ENCODE results near the gene HOXB2. TPM values are rescaled to one million over a fixed set of nuclear protein-coding genes. Genes with fewer than 3 reads are reported as not detected.

HOXB2 gene
- total and polyA plus RNA-seq, 2 of the 8 experiments (the other 6 are each of a cell fraction or from before 2014, with no cell fraction given): not detected

DNA sequence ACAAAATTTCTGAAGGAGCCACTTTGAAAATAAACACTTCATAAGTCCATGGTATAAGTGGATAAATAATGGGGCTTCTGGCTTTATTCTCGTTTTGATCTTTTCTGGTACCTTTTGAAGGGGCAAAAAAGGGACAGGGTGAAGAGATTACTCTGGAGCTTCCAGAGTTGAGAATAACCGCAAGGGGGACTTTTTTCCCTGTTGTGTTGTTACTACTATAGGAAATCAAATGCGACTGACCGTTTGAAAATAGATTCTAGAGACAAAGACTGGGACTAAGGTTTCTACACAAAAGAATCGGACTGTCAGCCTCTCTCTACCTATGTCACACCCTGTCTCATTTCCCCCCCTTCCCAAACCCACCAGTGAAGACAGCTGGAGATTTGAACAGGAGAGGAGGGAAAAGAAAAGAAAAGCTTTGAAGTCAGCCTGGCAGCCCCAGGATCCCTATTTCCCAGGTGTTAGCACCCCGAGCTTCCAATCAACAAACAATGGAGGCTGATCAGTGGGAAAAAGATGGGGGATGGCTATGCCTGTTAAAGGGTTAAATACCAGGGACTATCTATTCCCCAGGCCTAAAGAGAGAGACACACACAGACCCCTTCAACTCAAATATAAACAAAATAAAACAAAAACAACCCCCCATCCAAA is 24.9 kb upstream of the HOXB2 start:
- Histone ChIP-seq H3K4me2 (ENCODE audit: insufficient read depth in 1 of 2, low read depth in 2 of 2, low read length in 2 of 2) (no peak overlapping the region), H4K91ac (replicated peaks; ENCODE audit: insufficient read length, low read length) (no peak overlapping the region), H3K56ac (replicated peaks; ENCODE audit: insufficient read length, low read depth, low read length) (no peak overlapping the region), H3K79me2 (ENCODE audit: control insufficient read depth in 1 of 2, insufficient read depth in 2 of 2, low read length in 2 of 2) (no peaks in the 10 kb centered on the region), H2BK120ac (replicated peaks; ENCODE audit: low read depth, low read length) (no peak overlapping the region), H3K36me3 (ENCODE audit: control insufficient read depth in 2 of 4, insufficient read depth in 4 of 4, low read length in 3 of 4) (no peaks in the 10 kb centered on the region; a peak in 1 of 8 replicates), H3K9ac (replicated peaks in 1 of 4; ENCODE audit: extremely low read depth in 1 of 4, low read depth in 3 of 4, low read length in 3 of 4) (no peak overlapping the region), H4K5ac (ENCODE audit: insufficient read length, low read depth, low read length) (no peak overlapping the region), H3K79me1 (ENCODE audit: low read depth, low read length) (no peaks in the 10 kb centered on the region), H3K14ac (ENCODE audit: insufficient read length) (no peak overlapping the region), H3K4me3 (ENCODE audit: extremely low read depth in 1 of 4, insufficient read depth in 2 of 4, low read depth in 3 of 4, low read length in 4 of 4) (no peak overlapping the region), H3K18ac (ENCODE audit: extremely low read depth, low read length) (no peak overlapping the region), H3K23me2 (ENCODE audit: low read depth, low read length) (no peaks in the 10 kb centered on the region), H3K4ac (replicated peaks; ENCODE audit: insufficient read length, low read depth, low read length) (no peak overlapping the region), H2BK5ac (ENCODE audit: low read depth, low read length) (no peak overlapping the region), H3K27ac (ENCODE audit: low read depth, low read length) (no peak overlapping the region), H4K20me1 (replicated peaks in 1 of 2; ENCODE audit: control insufficient read depth in 1 of 2, insufficient read depth in 2 of 2, low read length in 2 of 2) (peaks cover 9 to 46% of the 10 kb centered on the region in 2 experiments), H3K23ac (ENCODE audit: insufficient read length) (no peak overlapping the region), H4K8ac (ENCODE audit: extremely low read depth, insufficient read depth, low read length) (no peak overlapping the region), H3K4me1 (replicated peaks in 1 of 4; ENCODE audit: control insufficient read depth in 3 of 4, insufficient read depth in 4 of 4, low read length in 3 of 4) (peaks cover 0 to 5% (median under 1%) of the 10 kb centered on the region in 4 experiments; a peak in 4 of 7 replicates), H2BK15ac (ENCODE audit: low read length) (no peak overlapping the region), H2AFZ (ENCODE audit: low read length) (no peak overlapping the region), H2AK5ac (ENCODE audit: low read depth, low read length) (no peak overlapping the region), H2BK20ac (ENCODE audit: low read length) (no peak overlapping the region; the same call in 1 of the 2 replicates), H2BK12ac (ENCODE audit: low read depth, low read length) (no peak overlapping the region), H3K27me3 (replicated peaks in 1 of 4; ENCODE audit: control insufficient read depth in 3 of 4, extremely low read depth in 1 of 4, insufficient read depth in 3 of 4, low read length in 3 of 4) (peaks cover 99 to 100% (median 100%) of the 10 kb centered on the region in 4 experiments), H3K9me3 (ENCODE audit: insufficient read depth in 2 of 2, low read depth in 1 of 2, low read length in 1 of 2) (no peaks in the 10 kb centered on the region)
- no peak for DNase-seq (ENCODE audit: low read depth in 1 of 2, low spot score in 2 of 2)
- CTCF ChIA-PET (ENCODE audit: partially characterized antibody): interaction anchor here (0.7 to 4.8 kb wide), 14 partner anchors 9 to 527 kb away, joined by 3 to 32 read pairs (median 4); partner anchors contain the start of gene HOXB5
- whole genome bisulfite sequencing, 2 experiments (ENCODE audit: extremely low coverage in 1 of 2, insufficient coverage in 1 of 2, insufficient read length in 1 of 2, insufficient replicate concordance in 2 of 2, low coverage in 1 of 2, low lambda C conversion rate in 2 of 2, missing lambda C conversion rate in 1 of 2): 14% methylated on average over 6 of the region's 6 CpGs; no CpG with 5 or more reads in 1 of the 2 experiments
- POLR2A ChIA-PET (ENCODE audit: partially characterized antibody): interaction anchor here (1.8 kb wide), 1 partner anchor 13 kb away, joined by 8 read pairs; no protein-coding TSS in a partner anchor
- FAIRE-seq: no peak
- TF ChIP-seq YY1 (IDR thresholded peaks at IDR 0.05; ENCODE audit: low read depth, low read length) (0 out of 2 replicates have a peak, but pooled peaks have one; percentile 26), NANOG (IDR thresholded peaks at IDR 0.05; ENCODE audit: insufficient read depth, low read depth, low read length, poor library complexity, severe bottlenecking) (peak; percentile 70)
- TF ChIP-seq, protein P1, sequence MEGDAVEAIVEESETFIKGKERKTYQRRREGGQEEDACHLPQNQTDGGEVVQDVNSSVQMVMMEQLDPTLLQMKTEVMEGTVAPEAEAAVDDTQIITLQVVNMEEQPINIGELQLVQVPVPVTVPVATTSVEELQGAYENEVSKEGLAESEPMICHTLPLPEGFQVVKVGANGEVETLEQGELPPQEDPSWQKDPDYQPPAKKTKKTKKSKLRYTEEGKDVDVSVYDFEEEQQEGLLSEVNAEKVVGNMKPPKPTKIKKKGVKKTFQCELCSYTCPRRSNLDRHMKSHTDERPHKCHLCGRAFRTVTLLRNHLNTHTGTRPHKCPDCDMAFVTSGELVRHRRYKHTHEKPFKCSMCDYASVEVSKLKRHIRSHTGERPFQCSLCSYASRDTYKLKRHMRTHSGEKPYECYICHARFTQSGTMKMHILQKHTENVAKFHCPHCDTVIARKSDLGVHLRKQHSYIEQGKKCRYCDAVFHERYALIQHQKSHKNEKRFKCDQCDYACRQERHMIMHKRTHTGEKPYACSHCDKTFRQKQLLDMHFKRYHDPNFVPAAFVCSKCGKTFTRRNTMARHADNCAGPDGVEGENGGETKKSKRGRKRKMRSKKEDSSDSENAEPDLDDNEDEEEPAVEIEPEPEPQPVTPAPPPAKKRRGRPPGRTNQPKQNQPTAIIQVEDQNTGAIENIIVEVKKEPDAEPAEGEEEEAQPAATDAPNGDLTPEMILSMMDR (IDR thresholded peaks at IDR 0.05; ENCODE audit: control extremely low read depth in 1 of 3, insufficient read depth in 1 of 3, low read depth in 1 of 3, low read length in 3 of 3): no peak
